GM18861 (cell line): ENCODE measurements around the gene PNMA1.

Experiments
- ATAC-seq: cut with Tn5 transposase; IDR thresholded peaks from one replicate; pipeline ENCODE4 v1.9.1; 2021; ENCODE audit not compliant: unreplicated experiment

PNMA1 gene

DNA sequence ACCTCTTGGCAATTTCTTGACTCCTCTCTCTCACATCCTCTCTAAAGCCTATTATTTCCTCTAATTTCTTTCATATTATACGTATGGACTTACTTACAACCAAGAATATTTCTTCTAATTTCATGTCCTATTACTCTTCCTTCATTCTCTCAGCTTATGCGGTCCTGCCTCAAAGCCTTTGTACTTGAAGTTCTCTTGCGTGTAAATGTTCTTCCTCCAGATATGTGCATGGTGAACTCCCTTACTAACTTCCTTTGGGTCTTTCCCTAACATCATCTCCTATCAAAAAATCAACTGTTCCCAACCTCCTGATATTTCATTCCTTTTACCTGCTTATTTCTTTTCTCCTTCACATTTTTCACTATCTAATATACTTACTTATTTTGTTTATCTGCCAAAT is 46.3 kb downstream of the PNMA1 start:
- ATAC-seq = no peak

DNA sequence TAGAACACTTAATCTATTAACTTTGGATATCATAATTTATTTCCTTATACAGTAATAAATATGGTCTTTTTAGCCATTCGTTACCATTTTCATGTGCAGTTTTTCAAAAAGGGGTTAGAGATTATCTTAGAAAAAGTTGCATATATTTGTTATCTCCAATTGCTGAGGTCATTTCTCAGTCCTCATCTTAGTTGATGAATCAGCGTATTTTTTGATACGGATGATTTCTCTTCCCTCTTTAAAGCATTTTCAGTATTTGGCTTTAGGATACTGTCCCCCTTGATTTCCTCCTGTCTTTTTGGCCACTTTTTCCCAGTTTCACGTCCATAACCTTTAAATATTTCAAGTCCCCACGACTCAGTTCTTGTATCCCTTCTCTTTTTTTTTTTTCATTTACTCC is 47.6 kb downstream of the PNMA1 start:
- ATAC-seq = no peak

DNA sequence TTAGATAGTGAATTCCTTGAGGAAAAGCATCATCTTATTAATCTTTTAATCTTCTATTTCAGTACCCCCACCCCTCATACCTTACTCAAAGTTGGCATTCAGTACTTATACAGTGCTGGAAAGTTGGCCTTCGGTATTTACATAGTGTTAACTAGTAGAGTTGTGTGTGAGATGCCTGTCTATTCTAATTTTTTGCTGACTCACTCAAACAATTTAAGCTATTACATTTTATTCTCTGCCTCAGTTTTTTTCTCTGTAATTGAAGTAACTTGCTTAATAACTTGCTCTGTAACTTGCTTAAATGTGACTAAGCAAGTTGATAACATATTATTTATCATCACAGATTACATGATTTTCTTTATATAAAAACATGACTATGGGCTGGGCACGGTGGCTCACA is 49.1 kb downstream of the PNMA1 start:
- no peak for ATAC-seq

GRCh38 chr14:73663548-73664212 is 50.5 kb downstream of the PNMA1 start:
- ATAC-seq = no peak

DNA sequence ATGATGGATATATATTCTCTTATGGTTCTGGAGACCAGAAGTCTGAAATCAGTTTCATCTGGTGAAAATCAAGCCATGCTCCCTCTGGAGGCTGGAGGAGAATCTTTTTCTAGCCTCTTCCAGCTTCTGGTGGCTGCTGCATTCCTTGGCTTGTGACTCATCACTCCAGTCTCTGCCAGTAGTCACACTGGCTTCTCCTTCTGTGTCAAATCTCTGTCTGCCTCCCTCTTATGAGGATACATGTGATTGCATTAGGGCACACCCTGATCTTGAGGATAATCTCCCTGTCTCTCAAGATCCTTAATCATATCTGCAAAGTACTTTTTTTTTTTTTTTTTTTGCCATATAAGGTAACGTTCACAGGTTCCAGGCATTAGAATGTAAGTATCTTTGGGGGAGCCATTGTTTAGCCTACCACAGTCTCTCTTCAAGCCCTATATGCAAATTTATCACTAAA is 51.7 kb downstream of the PNMA1 start:
- ATAC-seq = no peak

- ATAC-seq = no peak
These were observed 52.3 kb downstream of the PNMA1 start for GRCh38 chr14:73661872-73662271.
